K562 (cell line): ENCODE data around the gene CACNA2D3. TPM values are rescaled to one million over a fixed set of nuclear protein-coding genes. Genes with fewer than 3 reads are reported as not detected.
A peak's percentile ranks its signal among the peaks of the same experiment; 100 is the strongest.

Experiments used
- ATAC-seq: fragments of 200-7000 bp; cut with Tn5 transposase; 3 replicates; pipeline ENCODE4 v1.9.1; 2020; ENCODE audit warnings: moderate library complexity
- BruUV-seq: library from RNA; stranded (reverse); fragments of 400-500 nt; replicated peaks from 2 replicates; lab custom pipeline; 2021; lab: Mats Ljungman, UMichigan
- CTCF ChIA-PET: fragments of 300-600 bp; formaldehyde crosslinking; extraction: SDS; loops from one replicate; lab custom pipeline; 2021; ENCODE audit warnings: low intra/inter-chr PET ratio; lab: Yijun Ruan, JAX
- POLR2A ChIA-PET: fragments of 300-600, 350-650 bp; sonication (Branson Sonifier 250); formaldehyde crosslinking; extraction: SDS; loops from one replicate; lab custom pipeline; 2021; ENCODE audit warnings: antibody characterized with exemption, inconsistent platforms; lab: Yijun Ruan, JAX
- DNase-seq, 4 experiments: peaks; one replicate each; pipeline versions ENCODE4 v3.0.0 to v3.0.0-alpha.2; 2011 to 2018; ENCODE audit warnings: low spot score in 3 of 4, mixed read lengths in 3 of 4; ENCODE audit errors: extremely low read depth in 1 of 4
- FAIRE-seq: peaks from 2 replicates; lab custom pipeline; 2011; peaks lifted over from hg19 to GRCh38; lab: Jason Lieb, UNC
- H2AFZ ChIP-seq: 2 replicates; pipeline ENCODE4 v1.6.0; 2011; ENCODE audit warnings: low read depth, low read length, control low read depth, inconsistent platforms
- H3K27ac ChIP-seq: fragments of 200-600 bp; 3 replicates; pipeline ENCODE4 v1.8.0; 2011; ENCODE audit warnings: low read depth, mild to moderate bottlenecking, control low read depth, inconsistent platforms, low read length, moderate library complexity, mixed read lengths; ENCODE audit errors: extremely low read depth
- H3K27me3 ChIP-seq, 2 experiments: fragments of 300-600 bp in 1 of 2; 2 replicates in 1 of 2; 3 replicates in 1 of 2; pipeline versions ENCODE4 v1.6.0 to v1.8.0; 2011; ENCODE audit warnings: inconsistent platforms in 2 of 2, low read length in 2 of 2, mild to moderate bottlenecking in 1 of 2, mixed read lengths in 1 of 2, moderate library complexity in 1 of 2; ENCODE audit not compliant: control insufficient read depth in 2 of 2, insufficient read depth in 2 of 2
- H3K36me3 ChIP-seq: fragments of 300-600 bp; 3 replicates; pipeline ENCODE4 v1.8.0; 2011; ENCODE audit warnings: mild to moderate bottlenecking, low read length, inconsistent platforms; ENCODE audit not compliant: control insufficient read depth, insufficient read depth
- H3K4me1 ChIP-seq, 2 experiments: fragments of 200-600 bp in 1 of 2; replicated peaks in 1 of 2; 2 replicates in 1 of 2; 3 replicates in 1 of 2; pipeline versions ENCODE4 v1.5.1 to v1.8.0; 2011; ENCODE audit warnings: inconsistent platforms in 2 of 2, low read length in 2 of 2, mild to moderate bottlenecking in 1 of 2, mixed read lengths in 1 of 2, moderate library complexity in 1 of 2; ENCODE audit not compliant: control insufficient read depth in 2 of 2, insufficient read depth in 2 of 2
- H3K4me2 ChIP-seq: 2 replicates; pipeline ENCODE4 v1.6.1; 2011; ENCODE audit warnings: low read length, control low read depth, inconsistent platforms, mixed read lengths; ENCODE audit not compliant: insufficient read depth
- H3K4me3 ChIP-seq: fragments of 200-600 bp; sonication (generic), shearing (Covaris generic); 2 replicates; pipeline ENCODE4 v1.5.1; 2016; ENCODE audit warnings: control low read depth, inconsistent platforms
- H3K79me2 ChIP-seq: fragments of 200-600 bp; 3 replicates; pipeline ENCODE4 v1.8.0; 2011; ENCODE audit warnings: low read length, inconsistent platforms; ENCODE audit not compliant: control insufficient read depth, insufficient read depth
- H3K9ac ChIP-seq, 2 experiments: 2 replicates each; pipeline versions ENCODE4 v1.6.0 to v1.6.1; 2011; ENCODE audit warnings: low read depth in 2 of 2, low read length in 2 of 2, control low read depth in 1 of 2, inconsistent platforms in 1 of 2, mild to moderate bottlenecking in 1 of 2, mixed read lengths in 1 of 2; ENCODE audit not compliant: insufficient read depth in 1 of 2
- H3K9me1 ChIP-seq: one replicate; pipeline ENCODE4 v1.6.0; 2011; ENCODE audit warnings: inconsistent platforms, mild to moderate bottlenecking, low read length, moderate library complexity; ENCODE audit not compliant: control insufficient read depth, insufficient read depth
- H3K9me3 ChIP-seq: replicated peaks from 2 replicates; pipeline ENCODE4 v1.5.1; 2011; ENCODE audit warnings: low read depth, low read length, inconsistent platforms; ENCODE audit not compliant: control insufficient read depth, insufficient read depth
- H4K20me1 ChIP-seq: replicated peaks from 2 replicates; pipeline ENCODE4 v1.6.1; 2011; ENCODE audit warnings: low read length, inconsistent platforms, mixed read lengths; ENCODE audit not compliant: control insufficient read depth, insufficient read depth
- CREBBP ChIP-seq: IDR thresholded peaks from one replicate; pipeline ENCODE4 v1.6.1; 2012; ENCODE audit warnings: low read depth, mild to moderate bottlenecking, control low read depth, inconsistent platforms, low read length
- ELK1 ChIP-seq: sonication (generic); formaldehyde crosslinking; IDR thresholded peaks from 2 replicates; pipeline ENCODE4 v1.8.1; 2022; ENCODE audit warnings: missing genetic modification reagents
- HBP1 ChIP-seq: fragments of 450-650 bp; formaldehyde crosslinking; IDR thresholded peaks from 2 replicates; pipeline ENCODE4 v1.4.0; 2022; ENCODE audit warnings: missing genetic modification characterization
- MCM7 ChIP-seq, 2 experiments: fragments of 450-650 bp; IDR thresholded peaks; 2 replicates each; pipeline ENCODE4 v1.6.1; 2016 to 2018
- MLX ChIP-seq, 2 experiments: fragments of 450-650 bp in 1 of 2; sonication (generic) in 1 of 2; formaldehyde crosslinking; conservative IDR thresholded peaks; 2 replicates each; pipeline versions ENCODE4 v1.4.0 to v1.8.1; 2020 to 2022; ENCODE audit warnings: mild to moderate bottlenecking in 1 of 2, missing genetic modification reagents in 1 of 2
- RBFOX2 ChIP-seq: fragments of 200-400 bp; formaldehyde crosslinking; IDR thresholded peaks from 2 replicates; pipeline ENCODE4 v1.6.1; 2017; ENCODE audit warnings: low read depth, mild to moderate bottlenecking, low read length, moderate library complexity
- SNIP1 ChIP-seq: fragments of 450-650 bp; IDR thresholded peaks from 2 replicates; pipeline ENCODE4 v1.7.1; 2017; ENCODE audit warnings: low read depth, mild to moderate bottlenecking
- ZBTB43 ChIP-seq: sonication (generic); formaldehyde crosslinking; IDR thresholded peaks from 2 replicates; pipeline ENCODE4 v1.8.0; 2023; ENCODE audit warnings: mild to moderate bottlenecking, missing genetic modification reagents
- ZNF551 ChIP-seq: fragments of 250-450 bp; sonication (Bioruptor Pico); IDR thresholded peaks from 2 replicates; pipeline ENCODE4 v1.5.0; 2021; ENCODE audit warnings: mild to moderate bottlenecking, moderate library complexity
- ZNF586 ChIP-seq: fragments of 450-650 bp; formaldehyde crosslinking; conservative IDR thresholded peaks from 2 replicates; pipeline ENCODE4 v1.4.0; 2020; ENCODE audit warnings: mild to moderate bottlenecking, moderate library complexity
- ZNF695 ChIP-seq: fragments of 450-650 bp; formaldehyde crosslinking; IDR thresholded peaks from 2 replicates; pipeline ENCODE4 v1.4.0; 2020; ENCODE audit warnings: mild to moderate bottlenecking, moderate library complexity
- ZNF75A ChIP-seq: fragments of 450-650 bp; formaldehyde crosslinking; IDR thresholded peaks from 2 replicates; pipeline ENCODE4 v1.4.0; 2020; ENCODE audit warnings: mild to moderate bottlenecking
- WGBS: fragments of 100-300 bp; shearing (Covaris generic); methylation state at CpG from one replicate; pipeline ENCODE4 v1.1.6; 2016; ENCODE audit warnings: low coverage, mixed read lengths; ENCODE audit not compliant: insufficient coverage; ENCODE audit errors: missing lambda C conversion rate; 5-methylcytosine and 5-hydroxymethylcytosine counted together
- in situ Hi-C: fragments of 300-500 bp; cut with MboI; formaldehyde crosslinking; loops from 4 replicates; pipeline ENCODE4 v1.15.0; 2018; ENCODE audit warnings: inconsistent platforms, mixed read lengths
- intact Hi-C: fragments of 100-400 bp; cut with micrococcal nuclease; formaldehyde crosslinking; loops from 2 replicates; pipeline ENCODE4 v1.14.2; 2022
- polyA plus RNA-seq, 8 experiments: library from polyadenylated mRNA; depleted of rRNA in 4 of 8; stranded (reverse) in 5 of 8; unstranded in 3 of 8; fragments of >200 nt; fragmentation: Nextera tagmentation in 2 of 8; fragmentation: Illumina TruSeq in 1 of 8; extraction: Ambion mirVana in 2 of 8; extraction: Trizol in 1 of 8; gene quantifications; 2 replicates each; pipeline versions ENCODE4 v1.2.1 to v1.2.3, GENCODE V29; 2011 to 2014; ENCODE audit warnings: inconsistent platforms in 1 of 8, missing spikeins in 1 of 8
- total RNA-seq, 7 experiments: library from RNA; depleted of rRNA in 6 of 7; stranded (reverse); fragments of >200 nt in 6 of 7; fragmentation: Illumina TruSeq in 2 of 7; extraction: Trizol in 2 of 7; gene quantifications; 2 replicates each; pipeline versions ENCODE4 v1.2.1 to v1.2.3, GENCODE V29; 2011 to 2021; ENCODE audit warnings: low replicate concordance in 1 of 7

The CACNA2D3 gene
- total and polyA plus RNA-seq, 9 of the 15 experiments (the other 6 are each of a cell fraction or from before 2014, with no cell fraction given) = 0.01 TPM; not detected in 8

- DNase-seq (peak in 1 of 4 experiments; percentile 17), ATAC-seq (no peak), FAIRE-seq (no peak)
- ChIA-PET POLR2A (no interaction called here), CTCF (no interaction called here)
- in situ Hi-C loops = no loop called here
- no peak overlapping the region for H3K4me3 ChIP-seq
- no peaks in the 10 kb centered on the region for H3K9me3 ChIP-seq
- intact Hi-C loops = no loop called here
- no peak overlapping the region for H3K4me2 ChIP-seq
- 14% methylated on average over 4 of the region's 4 CpGs for WGBS
- H3K79me2 ChIP-seq = no peaks in the 10 kb centered on the region
- no peaks in the 10 kb centered on the region for H3K36me3 ChIP-seq
- no peak overlapping the region for H3K27ac ChIP-seq
- H3K9me1 ChIP-seq = no peaks in the 10 kb centered on the region
- no peaks in the 10 kb centered on the region for H4K20me1 ChIP-seq
- no peak overlapping the region for H3K9ac ChIP-seq
- H3K27me3 ChIP-seq = no peaks in the 10 kb centered on the region; a peak in 1 of 5 replicates
- no TSS peak for BruUV-seq
- no peak overlapping the region for H2AFZ ChIP-seq
- H3K4me1 ChIP-seq = peaks cover 0 to 5% of the 10 kb centered on the region in 2 experiments; a peak in 3 of 5 replicates
- TF ChIP-seq ZNF75A (CRISPR knock-in tag) = no peak
- no peak for TF ChIP-seq ELK1
- no peak for TF ChIP-seq ZNF695 (CRISPR knock-in tag)
These were observed 227.3 kb downstream of the CACNA2D3 start for GRCh38 chr3:54349691-54350090.

GRCh38 chr3:54353546-54353945, 231.2 kb downstream of the CACNA2D3 start:
- no peak overlapping the region for H3K9ac ChIP-seq
- TF ChIP-seq MCM7 (IDR thresholded peaks at IDR 0.05) = no peak
- TF ChIP-seq ZNF586 (CRISPR knock-in tag) = no peak
- TF ChIP-seq ZNF551 = no peak
- TF ChIP-seq SNIP1 = no peak
- no peak for TF ChIP-seq ZNF695 (CRISPR knock-in tag)
- no peak for TF ChIP-seq CREBBP
- TF ChIP-seq HBP1 = no peak
- no peak for TF ChIP-seq RBFOX2
- TF ChIP-seq ZBTB43 (CRISPR knock-in tag) = no peak
- TF ChIP-seq MLX (CRISPR knock-in tag; conservative IDR thresholded peaks at IDR 0.05) = no peak

More at GRCh38 chr3:54353546-54353945, 231.2 kb downstream of the CACNA2D3 start:
- Histone ChIP-seq H2AFZ (no peak overlapping the region), H4K20me1 (no peaks in the 10 kb centered on the region), H3K4me1 (peaks cover 0 to 5% of the 10 kb centered on the region in 2 experiments; a peak in 3 of 5 replicates), H3K9me1 (no peaks in the 10 kb centered on the region), H3K4me2 (no peak overlapping the region), H3K36me3 (no peaks in the 10 kb centered on the region), H3K27ac (no peak overlapping the region), H3K4me3 (no peak overlapping the region), H3K27me3 (no peaks in the 10 kb centered on the region), H3K9me3 (no peaks in the 10 kb centered on the region), H3K79me2 (no peaks in the 10 kb centered on the region)
- WGBS = 0% methylated on average over 5 of the region's 5 CpGs
- ChIA-PET POLR2A (no interaction called here), CTCF (no interaction called here)
- no TSS peak for BruUV-seq
- FAIRE-seq (no peak), ATAC-seq (no peak), DNase-seq (no peak)
- intact Hi-C loops (no loop called here), in situ Hi-C loops (no loop called here)
